Tibial nerve (tissue), 4 donors: ENCODE data around the gene PTGIS.

Experiments used
- EP300 ChIP-seq, 2 donors: sonication (generic); formaldehyde crosslinking; IDR thresholded peaks; one replicate each; pipeline ENCODE4 v1.6.1; 2017; ENCODE audit warnings: antibody characterized with exemption in 2 of 2, mild to moderate bottlenecking in 1 of 2
- POLR2A ChIP-seq, 2 donors: fragments of 450-650 bp; IDR thresholded peaks; one replicate each; pipeline ENCODE4 v1.6.1; 2017; ENCODE audit warnings: antibody characterized with exemption in 2 of 2, mild to moderate bottlenecking in 2 of 2, moderate library complexity in 2 of 2
- TF ChIP-seq, protein P1 (sequence below), 5 experiments: fragments of 200-600 bp in 3 of 5; fragments of 450-650 bp in 2 of 5; sonication (generic) in 3 of 5; IDR thresholded peaks; one replicate each; pipeline ENCODE4 v1.5.1; 2016 to 2019; ENCODE audit warnings: antibody characterized with exemption in 5 of 5, mild to moderate bottlenecking in 3 of 5, moderate library complexity in 2 of 5

DNA sequence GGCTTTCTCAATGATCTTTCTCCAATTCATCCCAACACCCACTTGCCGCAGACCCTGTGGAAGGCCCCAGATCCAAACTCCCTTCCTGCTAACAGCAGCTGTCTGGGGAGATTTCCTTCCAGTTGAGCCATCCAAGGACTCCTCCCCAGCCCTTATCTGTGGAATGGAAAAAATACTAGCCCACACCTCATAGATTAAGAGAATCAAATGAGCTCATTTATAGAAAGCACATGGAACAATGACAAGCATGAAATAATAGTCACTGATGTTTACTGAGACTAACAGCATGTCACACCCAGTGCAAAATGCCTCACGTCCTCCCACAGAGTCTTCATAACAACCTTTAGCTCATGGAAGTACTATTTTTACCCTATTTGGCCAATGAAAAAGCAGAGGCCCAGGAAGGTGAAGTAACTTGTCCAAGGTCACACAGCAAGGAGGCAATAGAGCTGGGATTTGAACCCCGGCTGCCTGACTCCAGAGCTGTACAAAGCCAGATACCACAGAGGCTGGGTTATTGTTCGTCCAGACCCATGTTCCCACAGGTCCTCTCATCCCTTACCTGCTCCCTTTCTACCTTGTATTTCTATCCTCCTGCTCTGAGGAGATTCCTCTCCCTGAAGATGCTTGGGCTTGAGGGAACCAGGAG is 23.4 kb upstream of the PTGIS start:
- TF ChIP-seq, protein P1, sequence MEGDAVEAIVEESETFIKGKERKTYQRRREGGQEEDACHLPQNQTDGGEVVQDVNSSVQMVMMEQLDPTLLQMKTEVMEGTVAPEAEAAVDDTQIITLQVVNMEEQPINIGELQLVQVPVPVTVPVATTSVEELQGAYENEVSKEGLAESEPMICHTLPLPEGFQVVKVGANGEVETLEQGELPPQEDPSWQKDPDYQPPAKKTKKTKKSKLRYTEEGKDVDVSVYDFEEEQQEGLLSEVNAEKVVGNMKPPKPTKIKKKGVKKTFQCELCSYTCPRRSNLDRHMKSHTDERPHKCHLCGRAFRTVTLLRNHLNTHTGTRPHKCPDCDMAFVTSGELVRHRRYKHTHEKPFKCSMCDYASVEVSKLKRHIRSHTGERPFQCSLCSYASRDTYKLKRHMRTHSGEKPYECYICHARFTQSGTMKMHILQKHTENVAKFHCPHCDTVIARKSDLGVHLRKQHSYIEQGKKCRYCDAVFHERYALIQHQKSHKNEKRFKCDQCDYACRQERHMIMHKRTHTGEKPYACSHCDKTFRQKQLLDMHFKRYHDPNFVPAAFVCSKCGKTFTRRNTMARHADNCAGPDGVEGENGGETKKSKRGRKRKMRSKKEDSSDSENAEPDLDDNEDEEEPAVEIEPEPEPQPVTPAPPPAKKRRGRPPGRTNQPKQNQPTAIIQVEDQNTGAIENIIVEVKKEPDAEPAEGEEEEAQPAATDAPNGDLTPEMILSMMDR (IDR thresholded peaks at IDR 0.05) = no peak
- TF ChIP-seq POLR2A (IDR thresholded peaks at IDR 0.05) (no peak), EP300 (IDR thresholded peaks at IDR 0.05) (peak in 1 of 2 donors; percentile 44)
